Neuronal stem cell (in vitro differentiated cells): ENCODE measurements around the gene RIMOC1.
A peak's percentile ranks its signal among the peaks of the same experiment; 100 is the strongest.

Source experiments
- DNase-seq: peaks from one replicate; pipeline ENCODE4 v3.0.0-alpha.2; 2013; ENCODE audit warnings: low spot score
- H2AFZ ChIP-seq: one replicate; pipeline ENCODE4 v1.6.1; 2013; ENCODE audit warnings: mild to moderate bottlenecking, low read length, inconsistent platforms
- H2AK5ac ChIP-seq: 2 replicates; pipeline ENCODE4 v1.6.1; 2013; ENCODE audit warnings: low read depth, mild to moderate bottlenecking, inconsistent platforms, low read length, moderate library complexity, mixed read lengths
- H2BK120ac ChIP-seq: 2 replicates; pipeline ENCODE4 v1.6.1; 2013; ENCODE audit warnings: low read depth, mild to moderate bottlenecking, inconsistent platforms, low read length, moderate library complexity, mixed read lengths
- H2BK12ac ChIP-seq: one replicate; pipeline ENCODE4 v1.6.1; 2013; ENCODE audit warnings: low read length, inconsistent platforms
- H2BK15ac ChIP-seq: 2 replicates; pipeline ENCODE4 v1.6.1; 2013; ENCODE audit warnings: mild to moderate bottlenecking, low read length, inconsistent platforms, mixed read lengths
- H2BK5ac ChIP-seq: one replicate; pipeline ENCODE4 v1.6.1; 2013; ENCODE audit warnings: inconsistent platforms, mild to moderate bottlenecking, low read length, moderate library complexity
- H3K14ac ChIP-seq: one replicate; pipeline ENCODE4 v1.6.1; 2013; ENCODE audit warnings: low read length, inconsistent platforms
- H3K18ac ChIP-seq: 2 replicates; pipeline ENCODE4 v1.6.1; 2013; ENCODE audit warnings: low read length, inconsistent platforms
- H3K23ac ChIP-seq: 2 replicates; pipeline ENCODE4 v1.6.1; 2013; ENCODE audit warnings: low read depth, mild to moderate bottlenecking, mixed read lengths, low read length, inconsistent platforms; ENCODE audit not compliant: poor library complexity
- H3K27ac ChIP-seq: replicated peaks from 3 replicates; pipeline ENCODE4 v1.5.1; 2013; ENCODE audit warnings: low read length, inconsistent platforms
- H3K27me3 ChIP-seq, 3 experiments: 2 replicates each; pipeline ENCODE4 v1.6.1; 2013; ENCODE audit warnings: low read length in 3 of 3, mild to moderate bottlenecking in 2 of 3, inconsistent platforms in 1 of 3, low read depth in 1 of 3, mixed read lengths in 1 of 3, moderate library complexity in 1 of 3; ENCODE audit not compliant: control insufficient read depth in 3 of 3, insufficient read depth in 3 of 3
- H3K36me3 ChIP-seq, 2 donors: replicated peaks in 1 of 2; 2 replicates each; pipeline ENCODE4 v1.6.1; 2013; ENCODE audit warnings: low read length in 2 of 2; ENCODE audit not compliant: control insufficient read depth in 2 of 2, insufficient read depth in 2 of 2
- H3K4ac ChIP-seq: 2 replicates; pipeline ENCODE4 v1.6.1; 2013; ENCODE audit warnings: inconsistent platforms, mild to moderate bottlenecking, low read length, moderate library complexity
- H3K4me1 ChIP-seq, 2 donors: 1 replicate in 1 of 2; 2 replicates in 1 of 2; pipeline ENCODE4 v1.6.1; 2013; ENCODE audit warnings: low read length in 2 of 2, low read depth in 1 of 2; ENCODE audit not compliant: control insufficient read depth in 2 of 2, insufficient read depth in 1 of 2
- H3K4me2 ChIP-seq: one replicate; pipeline ENCODE4 v1.6.1; 2013; ENCODE audit warnings: mild to moderate bottlenecking, low read length, inconsistent platforms; ENCODE audit not compliant: insufficient read depth, poor library complexity, severe bottlenecking
- H3K4me3 ChIP-seq, 2 donors: 2 replicates each; pipeline ENCODE4 v1.5.1; 2013; ENCODE audit warnings: low read length in 2 of 2, mild to moderate bottlenecking in 2 of 2, inconsistent platforms in 1 of 2, moderate library complexity in 1 of 2
- H3K79me1 ChIP-seq: one replicate; pipeline ENCODE4 v1.6.1; 2013; ENCODE audit warnings: low read depth, mild to moderate bottlenecking, inconsistent platforms, low read length, moderate library complexity
- H3K9ac ChIP-seq: one replicate; pipeline ENCODE4 v1.6.1; 2013; ENCODE audit warnings: mild to moderate bottlenecking, low read depth, low read length, inconsistent platforms; ENCODE audit not compliant: poor library complexity
- H3K9me3 ChIP-seq, 2 donors: replicated peaks in 1 of 2; 2 replicates each; pipeline versions ENCODE3 to v1.6.1; 2013; ENCODE audit warnings: low read length in 2 of 2, mild to moderate bottlenecking in 2 of 2, inconsistent platforms in 1 of 2, low read depth in 1 of 2, mixed read lengths in 1 of 2, moderate library complexity in 1 of 2; ENCODE audit not compliant: control insufficient read depth in 2 of 2, insufficient read depth in 1 of 2
- H4K8ac ChIP-seq: one replicate; pipeline ENCODE4 v1.6.1; 2013; ENCODE audit warnings: low read depth, mild to moderate bottlenecking, inconsistent platforms, low read length, moderate library complexity
- H4K91ac ChIP-seq: one replicate; pipeline ENCODE4 v1.6.1; 2013; ENCODE audit warnings: low read length, low read depth, mild to moderate bottlenecking, inconsistent platforms; ENCODE audit not compliant: poor library complexity
- WGBS, 2 donors: extraction: QIAGEN DNeasy Blood & Tissue Kit; methylation state at CpG; one replicate each; pipeline ENCODE4 v1.1.7; 2013; ENCODE audit warnings: missing lambda C conversion rate in 2 of 2, mixed read lengths in 1 of 2; ENCODE audit not compliant: insufficient read length in 2 of 2, insufficient replicate concordance in 1 of 2; ENCODE audit errors: extremely low coverage in 2 of 2; 5-methylcytosine and 5-hydroxymethylcytosine counted together

The RIMOC1 gene

GRCh38 chr5:41903382-41903891 is 707 bp upstream of the RIMOC1 start:
- peaks cover 3 to 4% of the 10 kb centered on the region in 2 donors for H3K4me1 ChIP-seq
- peak; percentile 3 for DNase-seq
- no peak overlapping the region for H3K14ac ChIP-seq
- H3K4me2 ChIP-seq, result peak overlapping the region; percentile 72
- H3K9me3 ChIP-seq, result no peaks in the 10 kb centered on the region
- peak overlapping the region; percentile 10 for H3K27ac ChIP-seq
- H3K4ac ChIP-seq, result no peak overlapping the region
- H3K23ac ChIP-seq, result peak overlapping the region; percentile 70
- no peak overlapping the region for H4K91ac ChIP-seq
- no peak overlapping the region for H4K8ac ChIP-seq
- H3K18ac ChIP-seq, result no peak overlapping the region
- no peak overlapping the region for H2AK5ac ChIP-seq
- no CpG with 5 or more reads among the region's 8 CpGs for WGBS, 2 donors
- H2BK120ac ChIP-seq, result no peak overlapping the region
- no peak overlapping the region for H2BK5ac ChIP-seq
- H2AFZ ChIP-seq, result peak overlapping the region; percentile 77
- peak overlapping the region; percentile 77 to 98 for H3K4me3 ChIP-seq
- peaks cover 0 to 4% (median 0%) of the 10 kb centered on the region in 3 experiments for H3K27me3 ChIP-seq
- H2BK15ac ChIP-seq, result no peak overlapping the region
- H3K79me1 ChIP-seq, result peaks cover 5% of the 10 kb centered on the region
- peaks cover 2 to 32% of the 10 kb centered on the region in 2 donors for H3K36me3 ChIP-seq
- H3K9ac ChIP-seq, result no peak overlapping the region
- H2BK12ac ChIP-seq, result no peak overlapping the region

- Histone ChIP-seq H3K27ac (no peak overlapping the region), H3K23ac (no peak overlapping the region), H3K4me2 (no peak overlapping the region), H2BK120ac (no peak overlapping the region), H3K79me1 (peaks cover 5% of the 10 kb centered on the region), H2AK5ac (no peak overlapping the region), H3K27me3 (no peaks in the 10 kb centered on the region), H2BK15ac (no peak overlapping the region), H2BK12ac (no peak overlapping the region), H4K8ac (no peak overlapping the region), H3K4me3 (no peak overlapping the region), H3K18ac (no peak overlapping the region), H3K9ac (no peak overlapping the region), H4K91ac (no peak overlapping the region), H3K4me1 (peaks cover 3 to 4% of the 10 kb centered on the region in 2 donors), H2AFZ (no peak overlapping the region), H3K9me3 (no peaks in the 10 kb centered on the region), H3K4ac (no peak overlapping the region), H2BK5ac (no peak overlapping the region), H3K14ac (no peak overlapping the region), H3K36me3 (peaks cover 4 to 59% of the 10 kb centered on the region in 2 donors)
- WGBS, 2 donors, result no CpG with 5 or more reads among the region's 2 CpGs
- no peak for DNase-seq
Observed at GRCh38 chr5:41906151-41906550, 2.0 kb downstream of the RIMOC1 start.

- H3K14ac ChIP-seq, result no peak overlapping the region
- H3K9ac ChIP-seq, result no peak overlapping the region
- no peaks in the 10 kb centered on the region for H3K9me3 ChIP-seq
- no peak overlapping the region for H3K4ac ChIP-seq
- H3K36me3 ChIP-seq, result peaks cover 11 to 83% of the 10 kb centered on the region in 2 donors
- no peak overlapping the region for H4K91ac ChIP-seq
- H3K27me3 ChIP-seq, result no peaks in the 10 kb centered on the region
- no peak overlapping the region for H2BK5ac ChIP-seq
- H2BK15ac ChIP-seq, result no peak overlapping the region
- DNase-seq, result no peak
- H2AK5ac ChIP-seq, result no peak overlapping the region
- H4K8ac ChIP-seq, result no peak overlapping the region
- no peak overlapping the region for H2BK12ac ChIP-seq
- H2BK120ac ChIP-seq, result no peak overlapping the region
- no peak overlapping the region for H3K4me2 ChIP-seq
- H3K79me1 ChIP-seq, result peaks cover 5% of the 10 kb centered on the region
- H3K27ac ChIP-seq, result no peak overlapping the region
- peaks cover 2 to 3% of the 10 kb centered on the region in 2 donors for H3K4me1 ChIP-seq
- no peak overlapping the region for H2AFZ ChIP-seq
- H3K23ac ChIP-seq, result no peak overlapping the region
- no peak overlapping the region for H3K4me3 ChIP-seq
- WGBS, 2 donors, result no CpG with 5 or more reads among the region's 4 CpGs
- H3K18ac ChIP-seq, result no peak overlapping the region
Observed at GRCh38 chr5:41908374-41909079, 4.4 kb downstream of the RIMOC1 start.

- H2BK5ac ChIP-seq, result no peak overlapping the region
Observed at GRCh38 chr5:41918105-41918504, 14.0 kb downstream of the RIMOC1 start.

More at GRCh38 chr5:41918105-41918504, 14.0 kb downstream of the RIMOC1 start:
- H3K4ac ChIP-seq, result no peak overlapping the region
- H2AFZ ChIP-seq, result no peak overlapping the region
- no peak overlapping the region for H3K18ac ChIP-seq
- no peaks in the 10 kb centered on the region for H3K9me3 ChIP-seq
- H4K8ac ChIP-seq, result no peak overlapping the region
- no peaks in the 10 kb centered on the region for H3K27me3 ChIP-seq
- H2BK120ac ChIP-seq, result no peak overlapping the region
- H3K79me1 ChIP-seq, result peaks cover 2% of the 10 kb centered on the region
- H3K27ac ChIP-seq, result no peak overlapping the region
- no peak overlapping the region for H3K9ac ChIP-seq
- no peaks in the 10 kb centered on the region for H3K4me1 ChIP-seq
- H3K36me3 ChIP-seq, result peaks cover 7 to 99% of the 10 kb centered on the region in 2 donors
- H2BK15ac ChIP-seq, result no peak overlapping the region
- H3K23ac ChIP-seq, result no peak overlapping the region
- H3K4me2 ChIP-seq, result no peak overlapping the region
- H3K4me3 ChIP-seq, result no peak overlapping the region
- no peak for DNase-seq
- H3K14ac ChIP-seq, result no peak overlapping the region
- WGBS, 2 donors, result no CpG with 5 or more reads among the region's 2 CpGs
- H4K91ac ChIP-seq, result no peak overlapping the region
- H2AK5ac ChIP-seq, result no peak overlapping the region
- H2BK12ac ChIP-seq, result no peak overlapping the region
